PFSK-1 (cell line): Measurements from ENCODE around the gene USH2A.

Experiments
- FOXP2 ChIP-seq: optimal IDR thresholded peaks from 2 replicates; pipeline ENCODE3; 2011; ENCODE audit warnings: borderline replicate concordance, control low read depth, inconsistent platforms; ENCODE audit not compliant: insufficient read depth; ENCODE audit errors: extremely low read length, extremely low read depth
- POLR2AphosphoS5 ChIP-seq: IDR thresholded peaks from 2 replicates; pipeline ENCODE4 v1.6.1; 2012; ENCODE audit warnings: low read depth, mild to moderate bottlenecking, control low read depth, low read length, moderate library complexity
- SIN3A ChIP-seq: IDR thresholded peaks from 2 replicates; pipeline ENCODE4 v1.6.1; 2012; ENCODE audit warnings: mild to moderate bottlenecking, low read length, moderate library complexity, borderline replicate concordance; ENCODE audit not compliant: insufficient read depth
- TAF1 ChIP-seq: IDR thresholded peaks from 2 replicates; pipeline ENCODE4 v1.6.1; 2012; ENCODE audit warnings: low read length, control low read depth, borderline replicate concordance; ENCODE audit not compliant: insufficient read depth
- TF ChIP-seq, protein P1 (sequence below), 2 experiments: IDR thresholded peaks; 2 replicates each; pipeline versions ENCODE4 v1.6.1 to v1.8.0; 2011 to 2012; ENCODE audit warnings: low read depth in 2 of 2, low read length in 2 of 2, control low read depth in 1 of 2, inconsistent platforms in 1 of 2, mild to moderate bottlenecking in 1 of 2, moderate library complexity in 1 of 2; ENCODE audit not compliant: insufficient read depth in 1 of 2

Gene USH2A

DNA sequence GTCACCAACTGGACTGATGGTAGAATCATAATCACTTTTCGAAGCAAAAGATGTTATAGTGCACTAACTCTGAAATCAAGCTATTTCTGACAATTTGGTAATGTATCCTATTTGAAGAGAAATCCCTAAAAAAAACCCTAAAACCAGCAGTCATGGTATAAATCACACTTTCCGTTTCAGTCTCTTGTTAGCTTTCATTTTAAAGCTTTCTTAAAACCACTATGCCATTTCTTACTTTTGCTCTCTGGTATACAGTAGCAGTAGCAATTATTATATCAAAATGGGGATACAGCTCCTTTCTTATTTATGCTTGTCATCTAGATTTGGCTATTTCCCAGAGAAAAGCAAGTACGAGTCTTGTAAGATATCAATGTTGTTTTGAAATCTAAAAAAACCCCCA lies 532.8 kb downstream of the USH2A start:
- no peak for TF ChIP-seq SIN3A
- no peak for TF ChIP-seq TAF1
- TF ChIP-seq POLR2AphosphoS5: no peak
- TF ChIP-seq FOXP2: no peak
- TF ChIP-seq, protein P1, sequence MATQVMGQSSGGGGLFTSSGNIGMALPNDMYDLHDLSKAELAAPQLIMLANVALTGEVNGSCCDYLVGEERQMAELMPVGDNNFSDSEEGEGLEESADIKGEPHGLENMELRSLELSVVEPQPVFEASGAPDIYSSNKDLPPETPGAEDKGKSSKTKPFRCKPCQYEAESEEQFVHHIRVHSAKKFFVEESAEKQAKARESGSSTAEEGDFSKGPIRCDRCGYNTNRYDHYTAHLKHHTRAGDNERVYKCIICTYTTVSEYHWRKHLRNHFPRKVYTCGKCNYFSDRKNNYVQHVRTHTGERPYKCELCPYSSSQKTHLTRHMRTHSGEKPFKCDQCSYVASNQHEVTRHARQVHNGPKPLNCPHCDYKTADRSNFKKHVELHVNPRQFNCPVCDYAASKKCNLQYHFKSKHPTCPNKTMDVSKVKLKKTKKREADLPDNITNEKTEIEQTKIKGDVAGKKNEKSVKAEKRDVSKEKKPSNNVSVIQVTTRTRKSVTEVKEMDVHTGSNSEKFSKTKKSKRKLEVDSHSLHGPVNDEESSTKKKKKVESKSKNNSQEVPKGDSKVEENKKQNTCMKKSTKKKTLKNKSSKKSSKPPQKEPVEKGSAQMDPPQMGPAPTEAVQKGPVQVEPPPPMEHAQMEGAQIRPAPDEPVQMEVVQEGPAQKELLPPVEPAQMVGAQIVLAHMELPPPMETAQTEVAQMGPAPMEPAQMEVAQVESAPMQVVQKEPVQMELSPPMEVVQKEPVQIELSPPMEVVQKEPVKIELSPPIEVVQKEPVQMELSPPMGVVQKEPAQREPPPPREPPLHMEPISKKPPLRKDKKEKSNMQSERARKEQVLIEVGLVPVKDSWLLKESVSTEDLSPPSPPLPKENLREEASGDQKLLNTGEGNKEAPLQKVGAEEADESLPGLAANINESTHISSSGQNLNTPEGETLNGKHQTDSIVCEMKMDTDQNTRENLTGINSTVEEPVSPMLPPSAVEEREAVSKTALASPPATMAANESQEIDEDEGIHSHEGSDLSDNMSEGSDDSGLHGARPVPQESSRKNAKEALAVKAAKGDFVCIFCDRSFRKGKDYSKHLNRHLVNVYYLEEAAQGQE (IDR thresholded peaks at IDR 0.05; ENCODE audit: insufficient read depth in 1 of 2, low read depth in 2 of 2, low read length in 2 of 2): no peak

DNA sequence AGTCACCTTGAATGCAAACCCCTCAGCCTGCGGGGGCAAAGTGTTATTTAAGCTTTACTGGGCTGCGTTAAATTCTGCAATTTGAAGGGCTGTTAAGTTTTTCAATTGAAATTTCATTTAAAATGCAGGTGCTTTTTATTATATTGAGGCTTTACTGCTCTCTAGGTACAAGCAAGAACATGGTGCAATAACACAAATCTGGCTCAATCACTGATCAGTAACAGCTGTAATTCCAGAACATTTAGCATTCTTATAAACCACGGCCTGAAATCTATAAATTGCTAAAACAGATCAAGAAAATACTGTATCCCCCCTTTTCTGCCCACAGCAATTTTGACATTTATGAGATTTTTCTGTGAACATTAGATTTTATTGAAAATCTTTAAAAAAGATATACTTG lies 533.4 kb downstream of the USH2A start:
- TF ChIP-seq, protein P1 (IDR thresholded peaks at IDR 0.05; ENCODE audit: insufficient read depth in 1 of 2, low read depth in 2 of 2, low read length in 2 of 2): no peak
- TF ChIP-seq SIN3A: no peak
- no peak for TF ChIP-seq TAF1
- no peak for TF ChIP-seq POLR2AphosphoS5
- TF ChIP-seq FOXP2: no peak

DNA sequence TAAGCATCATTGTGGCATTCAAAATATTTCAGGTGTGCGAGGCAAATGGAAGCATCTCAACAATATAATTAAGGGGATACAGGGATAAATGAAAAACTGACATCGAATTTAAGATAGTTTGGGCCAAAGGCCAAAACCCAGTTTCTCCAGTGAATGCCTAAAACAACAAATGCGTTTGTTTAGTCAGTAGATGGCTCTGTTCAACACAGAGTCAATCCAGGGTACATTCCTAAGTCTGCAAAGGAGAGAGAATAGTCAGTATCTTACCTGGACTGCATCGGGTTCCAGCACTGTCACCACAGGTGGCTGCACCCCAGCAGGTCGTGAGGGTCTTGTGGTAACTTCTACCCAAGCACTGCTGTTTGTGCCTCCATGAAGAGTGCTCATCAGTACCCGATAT lies 535.1 kb downstream of the USH2A start:
- TF ChIP-seq POLR2AphosphoS5 (no peak), FOXP2 (no peak), SIN3A (no peak), TAF1 (no peak)
- TF ChIP-seq, protein P1 (IDR thresholded peaks at IDR 0.05; ENCODE audit: insufficient read depth in 1 of 2, low read depth in 2 of 2, low read length in 2 of 2): no peak

DNA sequence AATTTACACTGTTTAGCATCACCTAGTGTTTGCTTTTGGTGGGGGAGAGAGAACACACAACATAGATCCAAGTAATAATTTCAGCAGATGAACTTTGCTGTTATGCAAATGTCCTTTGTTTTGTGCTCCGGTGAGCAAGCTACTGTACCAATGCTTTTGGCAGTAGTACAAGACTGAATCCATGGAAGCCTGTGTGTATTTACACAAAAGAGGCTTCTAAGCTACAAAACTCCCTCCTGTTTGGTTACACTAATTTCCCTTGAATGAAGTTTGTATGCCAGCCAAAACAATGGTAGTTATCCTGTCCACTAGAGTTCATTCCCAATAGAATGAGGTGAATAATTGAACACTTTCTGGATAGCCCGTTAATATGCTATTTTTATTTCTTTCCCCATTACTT lies 535.6 kb downstream of the USH2A start:
- TF ChIP-seq FOXP2 (no peak), POLR2AphosphoS5 (no peak), TAF1 (no peak), SIN3A (no peak)
- TF ChIP-seq, protein P1 (IDR thresholded peaks at IDR 0.05; ENCODE audit: insufficient read depth in 1 of 2, low read depth in 2 of 2, low read length in 2 of 2): no peak

DNA sequence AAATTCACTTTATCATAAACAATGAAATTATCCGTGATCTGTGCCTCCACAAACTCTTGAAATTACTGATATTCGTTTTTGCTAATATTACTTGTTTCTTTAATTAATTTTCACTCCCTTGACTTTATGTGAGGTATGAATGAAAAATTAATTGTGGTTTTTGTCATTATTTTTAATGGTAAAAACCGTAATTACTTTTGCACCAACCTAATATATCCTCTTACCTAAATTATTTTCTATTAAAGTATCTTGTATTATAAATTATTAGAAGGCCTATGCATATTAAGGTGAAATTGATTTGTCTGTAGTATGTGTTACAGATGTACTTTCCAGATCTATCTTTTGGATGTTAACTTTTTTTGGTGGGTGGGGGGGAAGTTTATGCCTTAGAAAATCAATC lies 540.2 kb downstream of the USH2A start:
- TF ChIP-seq FOXP2: no peak
- TF ChIP-seq SIN3A: no peak
- TF ChIP-seq, protein P1 (IDR thresholded peaks at IDR 0.05; ENCODE audit: insufficient read depth in 1 of 2, low read depth in 2 of 2, low read length in 2 of 2): no peak
- TF ChIP-seq TAF1: no peak
- TF ChIP-seq POLR2AphosphoS5: no peak
